HG03571 (cell line): ENCODE measurements around the gene SSBP2.
"Not testable (repeated sequence)": the region's sequence is repeated elsewhere in the genome, so short reads cannot be mapped to it uniquely, and the experiment has no call there.

Source experiments
- ATAC-seq: cut with Tn5 transposase; IDR thresholded peaks from one replicate; pipeline ENCODE4 v1.9.1; 2021; ENCODE audit not compliant: unreplicated experiment

The SSBP2 gene

DNA sequence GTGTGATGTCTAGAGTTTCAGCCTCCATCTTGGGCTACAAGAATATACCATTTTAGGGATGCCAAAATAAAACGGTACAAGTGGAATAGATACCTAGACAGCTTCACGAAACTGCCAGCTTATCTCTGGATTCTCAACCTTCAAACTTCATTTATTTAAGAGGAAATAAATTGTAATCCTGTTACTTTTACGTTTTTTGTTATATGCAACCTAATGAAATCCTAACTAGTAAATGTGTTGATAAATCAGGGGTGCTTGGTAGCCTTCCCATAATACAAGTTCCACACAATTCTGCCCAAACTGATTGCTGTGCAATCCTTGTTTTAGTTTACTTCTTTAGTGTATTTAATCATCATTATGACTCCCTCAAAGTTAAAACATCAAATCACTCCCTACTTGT lies 75.5 kb downstream of the SSBP2 start:
- ATAC-seq, result no peak

DNA sequence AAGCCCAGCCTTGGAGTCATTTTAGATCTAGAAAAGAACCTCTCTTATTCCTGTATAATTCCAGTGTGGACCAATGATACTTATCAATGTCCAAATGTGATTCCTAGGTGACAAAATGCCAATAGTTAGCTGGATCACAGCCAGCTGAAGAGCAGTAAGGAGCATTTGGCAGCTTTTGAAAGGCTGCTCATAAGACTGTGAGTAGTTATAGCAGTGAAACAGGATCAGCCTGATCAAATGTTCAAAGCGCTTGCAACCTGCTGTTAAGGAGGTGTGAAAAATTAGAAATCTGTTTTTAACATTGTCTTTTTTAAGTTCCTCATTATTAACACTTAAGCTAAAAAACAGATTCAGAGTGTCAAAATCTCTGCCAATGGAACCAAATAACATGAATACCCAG lies 85.1 kb downstream of the SSBP2 start:
- ATAC-seq, result no peak

DNA sequence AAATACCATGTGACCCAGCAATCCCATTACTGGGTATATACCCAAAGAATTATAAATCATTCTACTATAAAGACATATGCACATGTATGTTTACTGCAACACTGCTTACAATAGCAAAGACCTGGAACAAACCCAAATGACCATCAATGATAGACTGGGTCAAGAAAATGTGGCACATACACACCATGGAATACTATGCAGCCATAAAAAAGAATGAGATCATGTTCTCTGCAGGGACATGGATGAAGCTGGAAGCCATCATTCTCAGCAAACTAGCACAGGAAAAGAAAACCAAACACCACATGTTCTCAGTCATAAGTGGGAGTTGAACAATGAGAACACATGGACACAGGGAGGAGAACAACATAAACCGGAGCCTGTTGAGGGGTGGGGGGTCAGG lies 90.3 kb downstream of the SSBP2 start:
- ATAC-seq, result not testable (repeated sequence)

DNA sequence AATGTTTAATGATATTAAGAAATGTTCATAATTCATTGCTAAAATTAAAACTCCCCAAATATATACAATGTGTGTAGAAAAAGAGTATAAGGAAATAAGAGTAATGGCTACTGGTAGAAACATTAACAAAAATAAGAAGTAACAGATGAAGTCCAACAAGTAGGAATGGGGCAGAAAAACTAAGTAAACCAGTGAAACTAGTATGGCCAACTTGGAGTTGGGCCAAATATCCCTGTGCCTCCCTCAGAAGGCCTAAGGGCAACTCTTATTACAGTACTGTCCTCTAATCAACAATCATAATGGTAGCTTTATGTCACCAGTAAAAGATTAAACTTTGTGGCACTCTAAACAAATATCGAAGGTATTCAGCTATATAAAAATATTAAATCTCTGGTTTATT lies 93.5 kb downstream of the SSBP2 start:
- no peak for ATAC-seq

DNA sequence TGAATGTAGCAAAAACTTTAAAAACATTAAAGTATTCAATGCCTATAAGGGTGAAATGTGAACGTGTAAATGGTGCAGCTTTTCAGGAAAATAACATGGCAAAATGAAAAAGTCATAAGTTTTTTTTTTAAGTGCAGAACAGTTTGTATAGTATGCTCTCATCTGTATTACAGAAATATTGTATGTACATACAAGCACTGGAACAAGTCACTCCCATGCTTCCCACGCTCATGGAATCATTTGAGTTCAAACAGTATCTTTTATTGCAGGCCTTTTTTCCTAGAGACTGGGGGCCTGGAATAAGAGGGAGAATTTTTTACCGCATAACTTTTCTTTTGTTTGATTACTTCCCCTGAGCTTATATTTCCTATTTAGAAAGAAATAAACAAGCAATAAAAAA lies 94.1 kb downstream of the SSBP2 start:
- ATAC-seq, result no peak

DNA sequence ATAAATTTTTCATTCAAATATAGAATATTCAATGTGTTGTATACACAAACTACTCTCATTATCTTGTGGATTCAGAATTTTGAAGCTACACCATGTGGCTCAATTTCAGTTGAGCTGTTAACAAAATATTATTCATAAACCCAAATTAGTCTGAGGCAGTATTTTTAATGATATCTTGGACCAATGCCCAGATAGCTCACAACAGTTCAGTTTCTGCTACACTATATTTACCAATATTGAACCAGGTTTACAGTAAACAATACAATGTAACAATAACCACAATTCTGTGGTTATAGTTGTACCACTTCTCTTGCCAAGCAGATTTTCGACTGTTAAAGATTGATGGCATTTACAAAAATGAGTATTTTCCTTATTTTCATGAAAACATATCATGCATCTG lies 99.9 kb downstream of the SSBP2 start:
- no peak for ATAC-seq

DNA sequence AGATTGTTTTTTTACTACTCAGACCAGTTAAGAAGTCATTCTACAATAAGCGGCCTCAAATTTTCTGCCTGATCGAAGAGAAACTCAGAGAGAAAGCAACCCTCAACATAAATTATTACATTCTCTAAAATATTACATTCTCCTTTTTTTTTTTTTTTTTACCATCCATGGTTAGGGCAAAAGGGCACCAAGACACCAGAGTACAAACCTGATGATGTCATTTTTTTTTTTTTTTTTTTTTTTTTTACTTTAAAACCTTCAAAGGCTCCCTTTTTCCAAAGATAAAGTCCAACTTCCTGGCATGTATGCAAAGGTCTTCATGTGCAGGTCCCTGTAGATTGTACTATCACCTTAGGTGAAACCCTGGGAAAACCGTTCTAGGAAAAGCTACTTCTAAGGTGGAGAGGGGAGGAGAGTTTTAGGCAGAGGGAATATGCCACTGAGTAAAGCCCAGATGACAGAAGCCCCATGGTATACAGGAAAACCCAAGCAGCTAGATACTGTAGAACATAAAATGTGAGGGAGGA lies 104.4 kb downstream of the SSBP2 start:
- ATAC-seq, result no peak

DNA sequence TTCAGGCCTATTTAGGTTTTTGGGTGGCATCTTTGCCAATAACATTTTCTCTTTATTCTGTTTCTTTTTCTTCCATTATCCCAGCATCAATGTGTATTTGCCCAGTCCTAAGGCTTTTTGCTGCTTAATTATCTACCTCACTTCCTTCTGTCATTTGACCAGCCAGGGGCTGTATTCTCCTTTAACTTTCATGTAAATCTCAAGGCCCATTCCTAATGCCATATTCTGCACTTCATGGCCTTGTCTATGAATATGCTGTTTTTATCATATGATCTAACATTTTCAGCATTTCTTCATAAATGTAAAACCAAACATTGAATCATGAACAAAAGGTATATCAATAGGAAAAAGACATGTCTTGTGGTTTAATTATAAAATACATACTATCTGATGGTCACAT lies 108.7 kb downstream of the SSBP2 start:
- no peak for ATAC-seq

DNA sequence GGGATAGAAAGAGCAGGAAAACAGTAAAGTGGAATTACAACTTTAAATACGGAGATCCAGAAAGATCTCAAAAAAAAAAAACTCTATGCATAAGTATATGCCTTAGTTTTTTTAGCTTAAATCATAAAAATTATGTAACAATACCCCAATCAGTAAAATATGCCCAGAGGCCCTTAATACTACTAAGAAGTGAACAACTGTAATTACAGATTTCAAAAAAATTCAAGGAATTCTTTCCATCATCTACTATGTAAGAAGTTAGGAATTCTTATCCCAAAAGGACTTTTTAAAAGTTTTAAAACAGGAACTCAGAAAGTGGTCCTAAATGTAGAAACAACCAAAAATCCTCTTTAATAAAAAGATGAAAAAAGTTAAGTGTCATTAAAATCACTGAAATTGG lies 111.3 kb downstream of the SSBP2 start:
- no peak for ATAC-seq

DNA sequence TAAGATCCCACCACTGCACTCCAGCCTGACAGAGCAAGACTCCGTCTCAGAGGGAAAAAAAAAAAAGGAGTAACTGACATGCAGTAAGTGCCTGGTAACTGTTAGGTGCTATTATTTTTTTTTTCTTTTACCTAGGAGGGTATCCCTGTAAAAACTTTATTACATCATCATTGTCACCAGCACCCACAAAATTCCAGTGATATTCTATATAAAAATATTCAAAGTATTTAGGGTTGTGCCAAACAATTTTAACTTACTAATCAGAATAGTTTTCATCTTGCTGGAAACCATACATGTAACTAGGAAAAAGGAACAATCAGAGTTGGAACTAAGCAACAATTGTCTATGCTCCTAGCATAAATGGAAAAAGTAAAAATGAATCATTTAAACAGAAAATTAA lies 112.4 kb downstream of the SSBP2 start:
- no peak for ATAC-seq

DNA sequence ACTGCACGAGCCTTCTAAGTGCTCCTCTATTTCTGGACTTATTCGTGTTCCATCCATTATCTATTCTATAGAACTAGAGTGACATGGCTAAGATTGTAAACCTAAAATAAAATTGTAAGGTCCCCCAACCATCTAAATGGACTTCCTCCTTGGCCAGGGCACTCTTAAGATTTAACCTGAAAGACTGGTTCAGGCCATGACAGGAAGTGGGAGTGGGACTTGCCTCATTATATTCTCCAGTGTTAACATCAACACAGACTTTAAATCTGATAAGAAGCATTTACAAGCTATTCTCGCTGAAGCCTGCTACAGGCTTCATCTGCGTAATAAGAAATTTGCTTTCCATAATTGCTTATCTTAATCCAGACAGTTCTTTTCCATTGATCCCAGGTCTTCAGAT lies 117.0 kb downstream of the SSBP2 start:
- no peak for ATAC-seq

DNA sequence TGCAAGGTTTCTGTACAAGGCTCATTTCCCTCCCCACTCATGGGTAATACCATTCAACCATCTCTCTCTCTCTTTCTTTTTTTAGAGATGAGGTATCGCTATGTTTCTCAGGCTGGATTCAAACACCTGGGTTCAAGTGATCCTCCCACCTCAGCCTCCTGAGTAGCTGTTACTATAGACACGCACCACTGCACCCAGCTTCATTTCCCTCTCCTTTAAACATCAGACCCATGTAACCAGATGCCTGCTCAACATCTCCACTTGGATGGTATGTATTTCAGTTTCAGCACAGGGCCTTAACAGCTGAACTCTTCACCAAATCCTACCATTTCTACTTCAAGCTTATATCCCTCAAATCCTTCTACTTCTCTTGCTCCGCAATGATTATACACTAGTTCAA lies 117.4 kb downstream of the SSBP2 start:
- ATAC-seq, result no peak

DNA sequence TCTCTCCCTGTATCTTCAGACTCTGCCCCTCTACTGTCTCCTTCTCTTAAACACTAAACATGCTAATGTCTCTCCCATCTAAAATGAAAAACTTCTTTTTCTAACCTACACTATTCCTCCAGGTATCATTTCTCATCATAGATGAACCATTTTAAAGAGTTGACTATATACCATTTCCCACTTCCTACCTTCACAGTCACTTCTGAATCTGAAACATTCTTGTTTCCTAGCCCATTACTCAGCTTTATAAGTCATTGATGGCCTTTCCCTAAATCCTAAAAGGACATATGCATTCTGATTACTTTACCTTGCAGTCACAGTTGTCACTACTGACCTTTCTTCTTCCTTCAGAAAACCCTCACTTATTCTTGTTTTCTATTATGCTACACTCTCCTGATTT lies 118.2 kb downstream of the SSBP2 start:
- ATAC-seq, result no peak

DNA sequence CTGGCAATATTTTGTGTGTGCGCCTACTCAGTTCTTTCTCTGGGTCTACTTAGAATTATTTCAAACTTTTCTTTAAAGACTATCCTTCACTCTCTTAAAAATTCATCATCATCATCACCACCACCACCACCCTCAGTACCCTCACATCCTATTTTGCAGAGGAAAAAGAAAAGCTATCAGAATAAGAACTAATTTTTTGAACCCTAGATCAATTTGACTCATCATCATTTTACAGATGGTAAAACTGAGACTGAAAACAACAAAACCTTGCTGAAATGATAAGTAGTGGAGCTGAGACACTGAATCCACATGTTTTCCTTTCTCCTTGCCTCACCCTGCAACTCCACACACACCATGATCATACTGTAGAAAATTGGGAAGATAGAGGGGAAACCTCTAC lies 119.3 kb downstream of the SSBP2 start:
- no peak for ATAC-seq

DNA sequence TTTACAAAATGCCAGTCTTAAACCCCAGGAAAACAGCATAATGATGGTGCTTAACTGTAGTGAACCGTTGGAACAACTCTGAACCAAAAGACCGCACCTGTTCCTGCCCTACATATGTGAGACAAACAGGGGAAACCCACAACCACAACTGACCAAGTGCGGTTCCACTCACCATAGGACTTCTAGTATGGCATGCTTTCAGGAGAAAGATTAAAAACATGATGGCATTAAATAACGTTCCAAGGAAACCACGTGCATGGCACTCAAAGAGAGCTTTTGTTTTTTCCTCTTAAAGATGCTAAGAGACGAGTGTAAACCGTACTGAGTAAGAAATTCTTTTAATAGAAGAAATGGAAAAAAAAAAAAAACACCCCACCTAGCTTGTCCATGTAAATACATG lies 119.8 kb downstream of the SSBP2 start:
- peak; percentile 62 for ATAC-seq

DNA sequence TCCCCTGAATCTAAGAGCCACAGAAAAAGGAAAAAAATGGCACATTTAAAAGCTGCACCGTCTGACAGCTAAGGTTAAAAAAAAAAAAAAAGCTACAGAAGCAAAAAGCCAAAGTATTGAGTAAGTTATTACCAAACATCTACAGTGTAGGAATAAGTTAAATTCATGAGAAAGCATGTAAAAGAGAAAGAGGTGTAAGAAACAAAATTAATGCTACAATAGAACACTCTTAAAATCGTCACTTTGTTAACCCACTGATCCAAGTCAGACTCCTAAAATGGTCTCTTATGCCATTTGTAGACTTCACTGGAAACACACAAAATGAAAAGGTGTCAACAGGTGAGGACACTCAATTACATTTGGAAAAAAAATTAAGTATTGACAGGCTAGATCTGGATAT lies 120.2 kb downstream of the SSBP2 start:
- no peak for ATAC-seq

DNA sequence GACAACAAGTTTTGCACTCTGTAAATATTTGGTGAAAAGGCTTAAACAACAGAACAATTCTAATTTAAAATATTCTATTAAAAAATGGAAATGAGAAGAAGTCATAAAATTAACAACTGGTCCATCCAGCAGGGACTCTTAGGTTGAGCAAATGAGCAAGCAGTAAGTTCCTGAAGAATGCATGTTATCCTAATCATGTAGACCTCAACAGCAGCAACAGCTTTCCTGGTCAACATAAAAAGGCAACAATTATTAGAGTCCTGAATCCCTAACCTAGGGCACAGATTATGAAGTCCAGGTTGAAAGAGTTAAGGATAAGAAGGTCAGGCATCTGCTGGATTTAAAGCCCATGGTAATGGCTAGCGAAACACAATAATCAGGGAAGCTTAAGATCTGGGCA lies 120.9 kb downstream of the SSBP2 start:
- ATAC-seq, result no peak

DNA sequence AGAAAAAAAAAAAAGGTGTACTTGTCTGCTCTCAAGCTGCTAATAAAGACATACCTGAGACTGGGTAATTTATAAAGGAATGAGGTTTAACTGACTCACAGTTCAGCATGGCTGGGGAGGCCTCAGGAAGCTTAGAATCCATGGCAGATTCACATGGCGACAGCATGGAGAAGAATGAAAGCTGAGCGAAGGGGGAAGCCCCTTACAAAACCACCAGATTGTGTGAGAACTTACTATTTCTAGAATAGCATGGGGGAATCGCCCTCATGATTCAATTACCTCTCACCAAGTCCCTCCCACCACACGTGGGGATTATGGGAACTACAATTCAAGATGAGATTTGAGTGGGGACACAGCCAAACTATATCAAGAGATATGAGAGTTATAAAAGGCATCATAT lies 122.8 kb downstream of the SSBP2 start:
- ATAC-seq, result not testable (repeated sequence)

DNA sequence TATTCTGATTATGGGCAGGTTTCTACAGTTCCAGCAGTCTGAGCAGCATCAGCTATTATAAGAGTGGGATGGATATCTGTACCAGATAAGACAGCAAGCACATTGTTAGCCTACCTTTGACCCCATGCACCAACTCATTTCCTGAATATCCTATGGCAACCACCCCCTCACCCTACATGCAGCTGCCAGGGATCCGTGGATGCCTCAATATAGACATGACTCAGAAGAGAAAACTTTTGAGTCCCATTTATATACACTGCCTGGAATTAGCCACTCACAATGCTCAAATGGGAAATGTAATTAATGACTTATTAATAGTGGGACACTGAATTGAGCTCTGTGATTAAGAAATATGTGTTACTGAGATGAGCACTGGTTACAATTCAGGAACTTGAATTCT lies 124.4 kb downstream of the SSBP2 start:
- no peak for ATAC-seq

DNA sequence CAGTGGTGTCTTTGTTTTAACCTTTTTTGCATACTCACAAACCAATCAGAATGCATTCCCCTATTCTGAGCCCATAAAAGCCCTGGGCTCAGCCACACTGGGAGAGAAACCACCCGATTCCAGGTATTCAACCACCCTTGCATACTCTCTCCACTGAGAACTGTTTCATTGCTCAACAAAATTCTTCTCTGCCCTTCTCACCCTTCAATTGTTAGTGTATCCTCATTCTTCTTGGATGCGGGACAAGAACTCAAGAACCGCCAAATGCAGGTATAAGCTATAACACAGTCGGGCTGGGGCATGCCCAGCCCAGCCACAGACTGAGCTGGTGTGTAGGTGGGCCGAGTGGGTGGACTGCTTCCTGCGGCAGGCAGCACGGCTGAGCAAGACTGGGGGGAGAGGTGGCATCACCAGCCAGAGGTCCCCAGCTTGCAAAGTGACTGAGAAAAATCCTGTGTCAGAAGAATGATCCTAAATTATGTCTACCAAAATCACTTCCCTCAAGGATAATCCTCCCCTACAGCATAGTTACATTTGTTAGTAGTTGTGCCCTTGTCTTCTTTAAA lies 141.0 kb downstream of the SSBP2 start:
- ATAC-seq, result no peak

DNA sequence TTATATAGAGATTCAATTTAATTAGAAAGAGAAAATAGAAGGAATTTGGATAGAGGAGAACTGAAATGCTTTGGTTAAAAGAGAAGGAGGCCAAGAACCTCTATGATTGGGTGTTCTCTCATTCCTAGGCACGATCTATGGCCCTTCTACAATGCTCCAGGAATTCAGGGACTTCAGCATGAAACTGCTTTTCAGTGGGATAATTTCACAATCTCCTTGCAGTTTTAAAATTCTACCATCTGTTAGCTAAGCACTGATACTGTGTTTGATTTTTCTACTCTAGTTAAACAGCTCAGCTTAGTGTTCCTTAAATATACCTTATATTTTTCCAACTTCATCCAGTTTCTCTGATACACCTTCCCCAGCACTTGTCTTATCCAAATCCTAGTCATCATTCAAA lies 141.9 kb downstream of the SSBP2 start:
- no peak for ATAC-seq

DNA sequence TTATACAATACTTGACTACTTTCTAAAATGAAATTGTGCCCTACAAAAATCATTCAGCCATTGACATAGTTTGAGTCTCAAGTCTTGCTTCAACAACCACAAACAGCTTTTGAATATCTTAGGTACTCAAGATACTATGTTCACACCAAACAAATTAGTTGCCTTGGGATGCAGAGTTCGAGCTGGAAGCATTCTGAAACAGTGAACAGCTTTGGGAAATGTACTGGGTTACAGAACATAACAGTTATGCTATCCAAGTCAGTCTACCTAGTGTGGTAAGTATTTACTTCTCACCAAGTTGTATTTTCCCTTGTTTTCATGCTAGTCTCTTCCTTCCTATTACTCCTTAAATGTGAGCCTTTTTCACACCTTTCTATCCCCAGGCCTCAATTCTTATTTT lies 143.2 kb downstream of the SSBP2 start:
- no peak for ATAC-seq

DNA sequence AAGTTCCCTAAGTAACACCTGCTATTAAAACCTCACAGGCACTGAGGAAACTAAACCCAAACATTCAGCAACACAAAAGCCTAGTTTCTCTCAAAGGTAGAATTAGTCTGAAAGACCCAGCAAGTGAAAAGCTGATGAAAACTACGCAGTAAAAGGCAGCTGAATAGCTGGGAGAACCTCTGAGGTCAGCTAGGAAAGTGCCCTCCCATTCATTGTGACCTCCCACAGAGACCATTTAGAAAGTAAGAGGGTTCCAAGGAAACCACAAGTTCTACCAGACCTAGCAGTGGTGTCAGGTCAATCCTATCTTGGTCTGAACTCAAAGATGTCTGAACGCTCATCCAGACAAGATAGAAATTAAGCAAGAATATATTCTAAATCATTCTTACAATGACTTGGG lies 144.7 kb downstream of the SSBP2 start:
- ATAC-seq, result no peak

DNA sequence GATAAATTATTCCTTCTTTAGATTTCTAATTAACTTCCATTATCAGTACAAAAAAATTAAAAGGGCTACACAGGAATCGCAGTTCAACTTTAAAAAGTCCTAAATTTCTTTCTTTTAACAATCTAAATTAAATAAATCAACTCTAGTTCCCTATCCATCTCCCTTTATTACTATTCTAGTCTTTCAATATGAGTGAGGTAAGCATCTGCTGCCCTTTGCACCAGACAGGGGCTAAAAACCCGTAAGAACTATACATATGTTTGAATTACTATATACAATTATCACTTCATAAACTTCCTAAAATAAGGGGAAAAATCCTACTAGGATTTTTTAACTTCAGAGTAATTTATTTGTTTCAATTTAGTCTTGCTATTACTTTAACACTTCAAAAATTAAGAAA lies 145.6 kb downstream of the SSBP2 start:
- ATAC-seq, result no peak
